OCI-LY3 (cell line): ENCODE measurements around the gene CDH8.

Experiments used
- H2AFZ ChIP-seq: fragments of 200-600, 300-600 bp; shearing (Covaris generic); 2 replicates; pipeline ENCODE4 v1.6.0; 2014; ENCODE audit warnings: antibody characterized with exemption, low read depth, low read length
- H3K27ac ChIP-seq: fragments of 200-600, 300-600 bp; sonication (generic); 2 replicates; pipeline ENCODE4 v1.5.1; 2014; ENCODE audit warnings: mild to moderate bottlenecking, low read length, moderate library complexity, mixed read lengths
- H3K27me3 ChIP-seq: fragments of 200-600, 300-600 bp; sonication (generic); 2 replicates; pipeline ENCODE4 v1.6.1; 2014; ENCODE audit warnings: low read depth, low read length, mixed read lengths
- H3K36me3 ChIP-seq: fragments of 200-600, 300-600 bp; sonication (generic); replicated peaks from 2 replicates; pipeline ENCODE3; 2014; ENCODE audit warnings: low read depth, low read length, mixed read lengths
- H3K4me1 ChIP-seq: fragments of 300-600, 200-600 bp; sonication (generic); 2 replicates; pipeline ENCODE4 v1.6.1; 2014; ENCODE audit warnings: low read length, mixed read lengths
- H3K4me2 ChIP-seq: fragments of 200-600, 300-600 bp; sonication (generic); 2 replicates; pipeline ENCODE4 v1.6.1; 2014; ENCODE audit warnings: low read length, mixed read lengths
- H3K4me3 ChIP-seq: fragments of 300-600, 200-600 bp; sonication (generic); 2 replicates; pipeline ENCODE4 v1.5.1; 2014; ENCODE audit warnings: antibody characterized with exemption, mild to moderate bottlenecking, low read length, moderate library complexity
- H3K79me2 ChIP-seq: fragments of 300-600, 200-600 bp; shearing (Covaris generic); 2 replicates; pipeline ENCODE4 v1.6.1; 2014; ENCODE audit warnings: mild to moderate bottlenecking, low read length, mixed read lengths
- H3K9ac ChIP-seq: fragments of 300-600, 200-600 bp; shearing (Covaris generic); 2 replicates; pipeline ENCODE4 v1.6.0; 2014; ENCODE audit warnings: mild to moderate bottlenecking, low read length, moderate library complexity
- H3K9me3 ChIP-seq: fragments of 200-600, 300-600 bp; shearing (Covaris generic); 2 replicates; pipeline ENCODE4 v1.6.1; 2014; ENCODE audit warnings: low read length, mixed read lengths; ENCODE audit not compliant: insufficient read depth
- H4K20me1 ChIP-seq: fragments of 200-600, 300-600 bp; sonication (generic); 2 replicates; pipeline ENCODE4 v1.6.1; 2016; ENCODE audit warnings: low read length, mixed read lengths; ENCODE audit not compliant: insufficient read depth
- CTCF ChIP-seq: fragments of 200-600, 300-600 bp; sonication (generic); IDR thresholded peaks from 2 replicates; pipeline ENCODE4 v1.5.1; 2014; ENCODE audit warnings: antibody characterized with exemption, low read length, low read depth
- EZH2phosphoT487 ChIP-seq: fragments of 200-600 bp; shearing (Covaris generic); IDR thresholded peaks from 2 replicates; pipeline ENCODE4 v1.6.1; 2018; ENCODE audit warnings: antibody characterized with exemption, mixed run types, low read depth

The CDH8 gene

DNA sequence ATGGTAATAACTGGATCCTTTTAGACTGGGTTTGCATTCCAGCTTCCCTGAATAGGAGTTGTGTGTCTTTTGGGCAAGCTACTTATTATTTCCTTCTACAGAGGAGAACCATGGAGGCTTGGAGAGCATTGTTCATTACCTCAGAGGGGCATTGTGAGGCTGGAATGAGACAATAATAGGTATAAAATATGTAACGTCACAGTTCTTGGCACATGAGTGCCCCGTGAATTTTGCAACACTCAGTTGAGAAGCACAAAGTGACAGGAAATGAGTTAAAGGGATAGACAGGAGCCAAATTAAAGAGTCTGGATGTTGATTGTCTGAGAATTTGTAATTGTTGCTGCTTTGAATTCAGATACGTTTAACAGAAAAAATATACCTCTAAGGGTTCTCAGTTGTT lies 92.2 kb downstream of the CDH8 start:
- TF ChIP-seq EZH2phosphoT487 (no peak), CTCF (no peak)
- no peaks in the 10 kb centered on the region for H3K9me3 ChIP-seq
- H3K27ac ChIP-seq: no peak overlapping the region
- no peaks in the 10 kb centered on the region for H3K79me2 ChIP-seq
- no peaks in the 10 kb centered on the region for H4K20me1 ChIP-seq
- no peaks in the 10 kb centered on the region for H3K4me1 ChIP-seq
- no peak overlapping the region for H2AFZ ChIP-seq
- no peak overlapping the region for H3K4me3 ChIP-seq
- H3K9ac ChIP-seq: no peak overlapping the region
- H3K27me3 ChIP-seq: no peaks in the 10 kb centered on the region; the same call in none of the 2 replicates
- no peak overlapping the region for H3K4me2 ChIP-seq
- no peaks in the 10 kb centered on the region for H3K36me3 ChIP-seq

DNA sequence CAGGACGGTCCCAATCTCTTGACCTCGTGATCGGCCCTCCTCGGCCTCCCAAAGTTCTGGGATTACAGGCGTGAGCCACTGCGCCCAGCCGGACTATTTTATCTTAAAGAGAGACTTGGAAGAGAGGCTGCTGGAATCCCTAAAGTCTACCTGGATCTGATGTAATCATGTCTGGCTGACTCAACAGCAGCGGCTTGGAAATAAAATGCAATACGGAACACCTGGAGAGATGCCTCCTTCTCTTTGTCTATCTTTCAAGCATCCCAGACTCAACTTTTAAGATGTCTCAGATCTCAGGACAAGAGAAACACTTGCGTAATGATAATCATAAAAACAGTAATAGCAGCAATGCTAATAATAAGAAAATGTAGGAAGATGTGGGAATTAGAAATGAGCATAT lies 95.6 kb downstream of the CDH8 start:
- H3K4me2 ChIP-seq: no peak overlapping the region
- no peak for TF ChIP-seq EZH2phosphoT487
- TF ChIP-seq CTCF: no peak
- no peak overlapping the region for H2AFZ ChIP-seq
- no peaks in the 10 kb centered on the region for H3K9me3 ChIP-seq
- no peak overlapping the region for H3K4me3 ChIP-seq
- no peaks in the 10 kb centered on the region for H3K36me3 ChIP-seq
- H4K20me1 ChIP-seq: no peaks in the 10 kb centered on the region
- H3K27ac ChIP-seq: no peak overlapping the region
- 0 out of 2 replicates have a peak, but pooled peaks cover 2% of the 10 kb centered on the region for H3K27me3 ChIP-seq
- no peaks in the 10 kb centered on the region for H3K4me1 ChIP-seq
- H3K9ac ChIP-seq: no peak overlapping the region
- no peaks in the 10 kb centered on the region for H3K79me2 ChIP-seq

DNA sequence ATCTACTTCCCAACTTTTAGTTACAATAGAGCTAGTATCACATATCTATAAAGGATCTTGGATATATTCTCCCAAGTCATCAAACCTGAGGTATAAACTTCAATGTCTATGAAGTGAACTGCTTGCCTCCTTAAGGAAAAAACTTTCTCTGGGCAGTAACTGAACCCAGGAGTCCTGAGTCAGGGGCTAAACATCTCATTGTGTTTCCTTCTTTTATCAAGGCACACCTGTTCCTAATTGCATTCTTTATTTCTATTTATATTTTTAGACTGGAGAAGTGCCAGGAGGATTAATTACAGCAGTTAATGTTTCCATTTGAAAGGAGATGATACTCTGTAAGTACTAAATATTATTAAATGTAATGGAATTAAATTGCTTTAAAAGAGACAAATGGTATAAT lies 98.6 kb downstream of the CDH8 start:
- H4K20me1 ChIP-seq: no peaks in the 10 kb centered on the region
- no peak overlapping the region for H3K27ac ChIP-seq
- H3K9me3 ChIP-seq: no peaks in the 10 kb centered on the region
- no peaks in the 10 kb centered on the region for H3K36me3 ChIP-seq
- no peak overlapping the region for H3K9ac ChIP-seq
- no peaks in the 10 kb centered on the region for H3K79me2 ChIP-seq
- no peaks in the 10 kb centered on the region for H3K4me1 ChIP-seq
- H3K4me2 ChIP-seq: no peak overlapping the region
- 0 out of 2 replicates have a peak, but pooled peaks cover 2% of the 10 kb centered on the region for H3K27me3 ChIP-seq
- TF ChIP-seq EZH2phosphoT487 (no peak), CTCF (no peak)
- no peak overlapping the region for H2AFZ ChIP-seq
- no peak overlapping the region for H3K4me3 ChIP-seq

DNA sequence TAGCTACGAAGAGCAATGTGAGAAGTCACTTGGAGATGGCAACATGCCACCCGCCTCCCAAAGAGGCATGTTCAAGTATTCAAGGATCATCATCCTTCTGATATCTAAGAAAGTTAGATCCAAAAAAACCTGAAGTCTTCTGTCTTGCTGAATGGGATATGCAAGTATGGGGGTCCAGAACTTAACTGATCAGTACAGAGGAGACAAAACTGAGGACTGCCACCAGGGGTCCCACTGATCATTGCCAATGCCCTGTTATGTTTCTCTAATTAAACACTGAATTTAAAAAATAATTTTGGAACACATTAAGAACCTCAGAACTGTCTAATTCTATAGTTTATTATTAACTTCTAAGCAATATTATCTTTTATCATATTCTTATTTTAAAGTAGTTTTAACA lies 99.7 kb downstream of the CDH8 start:
- TF ChIP-seq EZH2phosphoT487: no peak
- peak; percentile 63 for TF ChIP-seq CTCF
- Histone ChIP-seq H3K4me2 (peak overlapping the region; percentile 11; the same call in 1 of the 2 replicates), H3K27ac (no peak overlapping the region), H4K20me1 (no peaks in the 10 kb centered on the region), H3K9ac (no peak overlapping the region), H2AFZ (no peak overlapping the region), H3K9me3 (no peaks in the 10 kb centered on the region), H3K4me1 (no peaks in the 10 kb centered on the region), H3K36me3 (no peaks in the 10 kb centered on the region), H3K79me2 (no peaks in the 10 kb centered on the region), H3K4me3 (no peak overlapping the region), H3K27me3 (0 out of 2 replicates have a peak, but pooled peaks cover 2% of the 10 kb centered on the region)
